ENCODE results near the gene FAR2.
"Not testable (repeated sequence)": the region's sequence is repeated elsewhere in the genome, so short reads cannot be mapped to it uniquely, and the experiment has no call there.

FAR2 gene

DNA sequence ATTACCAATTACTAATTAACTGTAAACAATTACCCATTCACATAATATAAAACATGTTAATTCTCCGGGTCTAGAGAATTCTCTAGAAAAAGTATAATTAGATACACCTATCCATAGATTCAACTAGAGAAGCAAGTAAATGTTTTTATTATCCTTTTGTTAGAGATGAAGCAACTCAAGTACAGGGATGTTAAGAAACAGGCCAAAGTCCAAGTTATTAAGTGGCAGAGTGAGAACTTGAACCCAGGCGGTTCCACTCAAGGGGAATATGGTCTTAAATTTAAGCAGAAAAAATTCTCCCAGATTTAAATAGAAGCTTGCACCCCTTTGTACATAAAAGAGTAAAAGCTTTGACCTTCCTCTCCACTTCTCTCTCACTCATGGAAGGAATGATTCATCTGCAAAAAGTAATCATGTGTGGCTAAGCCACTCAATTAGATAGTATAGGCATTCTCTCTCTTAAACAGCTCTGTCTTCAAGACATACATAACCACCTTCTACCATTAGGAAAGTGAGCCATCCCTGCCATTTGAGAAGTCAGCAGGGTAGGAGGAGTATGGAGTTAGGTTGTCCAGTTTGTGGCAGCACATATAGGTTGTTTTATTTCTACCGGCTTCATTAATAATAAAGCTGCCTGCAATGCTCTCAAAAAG lies 197.8 kb downstream of the FAR2 start:
- no peak for DNase-seq

DNA sequence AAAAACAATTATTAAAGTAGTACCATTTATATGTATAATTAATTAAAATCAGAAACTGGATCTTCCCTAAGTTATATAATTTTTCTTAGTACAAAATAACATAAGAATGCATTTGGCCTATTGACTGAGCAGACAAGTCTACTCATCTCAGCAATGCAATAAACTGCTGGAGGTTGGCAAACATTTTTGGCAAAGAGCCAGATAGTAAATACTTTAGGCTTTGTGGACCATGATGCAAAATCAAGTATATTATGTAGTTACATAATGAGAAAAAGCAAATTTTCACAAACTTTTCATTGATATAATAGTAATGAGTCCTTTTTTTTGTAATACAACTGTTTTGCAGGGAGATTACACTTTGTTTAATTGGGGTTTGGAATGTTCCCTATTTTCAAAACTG lies 201.0 kb downstream of the FAR2 start:
- DNase-seq: no peak

DNA sequence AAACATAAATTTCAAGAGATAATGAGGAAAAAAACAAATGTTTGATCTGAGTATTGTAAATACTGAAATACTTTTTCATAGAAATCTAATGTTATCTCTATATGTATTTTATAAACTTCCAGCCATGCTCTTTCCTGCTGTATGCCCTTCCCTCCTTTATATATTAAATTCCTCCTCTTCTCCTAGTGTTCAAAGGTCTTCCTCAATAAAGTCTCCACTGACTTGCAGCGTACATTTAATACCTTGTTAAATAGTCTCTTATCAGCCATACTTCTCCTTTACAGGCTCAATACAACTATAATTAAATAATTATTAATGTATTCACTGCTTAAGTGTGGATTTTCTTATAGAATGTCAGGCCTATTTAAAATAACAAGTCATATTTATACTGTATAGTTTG lies 205.9 kb downstream of the FAR2 start:
- no peak for DNase-seq

DNA sequence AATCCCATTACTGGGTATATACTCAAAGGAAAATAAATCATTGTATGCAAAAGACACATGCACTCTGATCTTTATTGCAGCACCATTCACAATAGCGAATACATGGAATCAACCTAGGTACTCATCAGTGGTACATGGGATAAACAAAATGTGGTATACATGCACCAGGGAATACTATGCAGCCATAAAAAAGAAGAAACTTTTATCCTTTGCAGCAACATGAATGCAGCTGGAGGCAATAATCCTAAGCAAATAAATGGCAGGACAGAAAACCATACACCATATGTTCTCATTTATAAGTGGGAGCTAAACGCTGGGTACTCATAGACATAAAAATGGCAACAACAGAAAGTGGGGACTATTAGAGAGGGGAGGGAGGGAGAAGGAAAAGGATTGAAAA lies 216.0 kb downstream of the FAR2 start:
- no peak for DNase-seq

DNA sequence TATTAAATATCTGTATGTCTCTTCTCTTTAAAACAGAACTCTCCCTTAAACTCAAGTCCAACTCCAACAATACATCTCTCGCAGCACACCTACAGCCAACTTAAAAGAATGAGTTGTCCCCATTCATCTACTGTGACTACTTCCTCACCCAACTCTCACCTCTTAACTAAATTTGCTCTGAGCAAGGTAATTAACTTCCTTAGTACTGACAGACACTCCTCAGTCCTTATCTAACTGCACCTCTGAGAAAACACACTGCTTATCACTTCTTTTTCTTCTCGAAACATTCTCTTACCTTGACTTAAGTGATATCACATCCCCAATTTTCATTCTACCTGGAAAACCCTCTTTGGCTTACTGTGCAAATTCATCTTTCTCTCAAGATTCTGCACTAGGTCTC lies 224.9 kb downstream of the FAR2 start:
- no peak for DNase-seq

DNA sequence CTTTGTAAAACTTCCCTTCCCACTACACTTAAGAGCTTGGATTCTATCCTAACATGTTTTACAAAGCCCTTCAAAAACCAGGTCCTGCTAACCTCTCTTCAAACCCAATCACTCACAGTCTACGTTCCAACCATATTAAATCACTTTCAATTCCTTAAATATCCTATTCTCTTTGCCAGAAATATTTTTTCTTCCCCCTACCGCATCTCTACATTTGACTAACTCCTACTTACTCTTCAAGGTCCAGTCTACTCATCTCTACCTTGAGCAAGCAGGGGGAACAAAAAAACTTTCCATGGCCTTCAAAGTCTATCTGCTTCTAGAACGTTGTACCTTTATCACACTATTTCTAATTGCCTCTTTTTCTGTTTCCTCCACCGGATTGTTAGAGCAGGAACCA lies 225.8 kb downstream of the FAR2 start:
- no peak for DNase-seq

DNA sequence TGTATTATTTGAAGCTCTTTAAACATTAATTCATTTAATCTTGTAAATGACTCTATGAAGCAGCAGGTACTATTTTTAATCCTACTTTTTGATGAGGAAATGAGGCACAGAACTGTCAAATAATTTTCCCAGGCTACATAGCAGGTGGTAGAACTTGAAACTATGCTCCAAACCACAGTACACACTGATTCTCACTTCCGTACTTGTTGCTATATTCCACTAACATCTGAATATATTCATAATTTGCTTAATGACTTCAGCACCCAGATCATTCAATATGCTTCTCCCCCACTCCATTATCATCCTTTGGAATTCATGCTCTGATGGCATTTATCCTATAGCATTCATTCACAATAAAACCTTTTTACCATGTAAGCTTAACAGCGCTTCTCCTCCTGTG lies 227.0 kb downstream of the FAR2 start:
- no peak for DNase-seq

DNA sequence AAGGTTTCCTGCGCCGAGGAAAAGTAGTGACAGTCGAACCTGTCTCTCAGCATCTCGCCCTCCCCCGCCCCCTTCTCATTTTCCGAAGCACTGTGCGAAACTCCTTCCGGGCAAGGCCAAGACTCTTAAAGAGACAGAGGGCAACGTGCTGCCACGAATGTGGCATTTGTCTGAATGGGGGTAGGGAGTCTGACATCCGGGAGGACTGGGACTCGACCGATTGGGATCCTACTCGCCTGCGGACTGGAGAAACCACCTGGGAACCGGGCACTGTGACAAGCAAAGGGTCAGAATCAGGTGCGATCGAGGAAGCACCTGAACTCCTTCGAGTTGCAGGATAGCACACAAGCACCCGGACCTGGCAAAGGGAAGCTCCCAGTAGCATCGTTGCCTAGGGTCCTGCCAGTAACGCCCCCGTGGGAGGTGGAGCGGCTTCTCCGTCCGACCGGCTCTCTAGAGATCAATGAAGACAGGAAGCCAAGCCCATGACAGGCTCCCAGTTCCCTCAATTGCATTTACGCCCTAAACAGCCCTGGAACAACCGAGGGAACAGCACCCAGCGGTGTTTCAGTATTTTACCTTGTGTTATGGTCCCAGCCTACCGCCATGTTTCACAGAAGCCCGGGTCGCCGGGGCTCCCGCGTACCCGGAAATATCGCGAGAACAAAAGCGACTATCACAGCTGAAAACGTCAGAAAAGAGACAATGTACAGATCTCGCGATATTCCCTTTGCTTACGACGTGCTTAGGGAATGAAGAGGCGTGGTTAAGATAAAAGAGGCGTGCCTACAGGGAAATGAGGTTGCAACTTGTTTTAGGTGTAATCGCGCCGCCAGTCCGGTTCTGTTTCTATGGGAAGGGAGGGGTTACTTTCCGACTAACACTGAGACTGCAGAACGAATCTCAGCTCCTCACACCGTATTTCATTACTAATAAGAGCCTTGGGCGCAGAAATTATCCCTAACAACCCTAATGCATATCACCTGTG lies 231.8 kb downstream of the FAR2 start, which contains the start of gene ERGIC2:
Gene ERGIC2 (minus strand): TSS at position 637 of the 988 bp plus-strand sequence. CDS start 9,539 bp downstream, outside the sequence.
- peak; percentile 91 for DNase-seq

DNA sequence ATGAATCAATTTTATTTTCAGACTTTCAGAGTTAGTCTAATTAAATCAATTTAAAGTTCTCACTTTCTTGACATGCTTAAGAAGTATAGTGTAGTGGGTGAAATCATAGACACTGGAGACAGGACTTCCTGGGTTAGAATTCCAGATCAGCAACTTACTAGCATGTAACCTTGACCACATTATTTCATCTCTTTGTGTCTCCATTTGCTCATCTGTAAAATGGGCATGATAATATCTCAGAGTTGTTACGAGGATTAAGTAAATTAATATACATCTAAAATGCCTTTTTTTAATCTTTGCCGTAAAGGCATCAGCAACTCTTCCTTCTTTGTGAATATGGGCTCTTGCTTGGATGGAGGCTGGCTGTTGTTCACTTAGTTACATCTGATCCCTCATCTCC lies 233.2 kb downstream of the FAR2 start:
- no peak for DNase-seq

DNA sequence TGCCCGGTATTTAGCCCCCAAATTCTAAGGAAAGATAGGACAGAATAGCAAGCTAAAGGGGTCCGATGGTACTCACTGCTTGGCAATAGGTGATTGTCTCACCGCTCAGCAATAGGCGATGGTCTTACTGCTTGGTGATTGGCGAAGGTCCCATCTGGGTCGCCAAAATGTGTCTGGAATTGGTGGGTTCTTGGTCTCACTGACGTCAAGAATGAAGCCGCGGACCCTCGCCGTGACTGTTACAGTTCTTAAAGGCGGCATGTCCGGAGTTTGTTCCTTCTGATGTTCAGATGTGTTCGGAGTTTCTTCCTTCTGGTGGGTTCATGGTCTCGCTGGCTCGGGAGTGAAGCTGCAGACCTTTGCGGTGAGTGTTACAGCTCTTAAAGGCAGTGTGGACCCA lies 236.1 kb downstream of the FAR2 start:
- DNase-seq: not testable (repeated sequence)
